SU-DHL-6 (cell line): Measurements from ENCODE around the gene STX8.
"Not testable (repeated sequence)": the region's sequence is repeated elsewhere in the genome, so short reads cannot be mapped to it uniquely, and the experiment has no call there.

Experiments
- H2AFZ ChIP-seq: fragments of 200-600 bp; sonication (generic); 2 replicates; pipeline ENCODE4 v1.6.1; 2014; ENCODE audit warnings: low read depth, mild to moderate bottlenecking, moderate library complexity, mixed read lengths, antibody characterized with exemption, low read length; ENCODE audit not compliant: severe bottlenecking
- H3F3A ChIP-seq: fragments of 200-600 bp; shearing (Covaris generic); 2 replicates; pipeline ENCODE4 v1.6.0; 2016; ENCODE audit warnings: antibody characterized with exemption, mild to moderate bottlenecking; ENCODE audit not compliant: insufficient read depth
- H3K27ac ChIP-seq: fragments of 200-600 bp; sonication (generic); 2 replicates; pipeline ENCODE4 v1.5.1; 2016; ENCODE audit warnings: low read depth, mild to moderate bottlenecking, low read length, moderate library complexity, mixed read lengths
- H3K27me3 ChIP-seq: fragments of 200-600 bp; sonication (generic), shearing (Covaris generic); 2 replicates; pipeline ENCODE4 v1.6.0; 2014; ENCODE audit warnings: mild to moderate bottlenecking, low read length
- H3K36me3 ChIP-seq: fragments of 200-600 bp; sonication (generic); 2 replicates; pipeline ENCODE4 v1.6.1; 2014; ENCODE audit warnings: mild to moderate bottlenecking, low read length, mixed read lengths
- H3K4me2 ChIP-seq: fragments of 300-600, 200-600 bp; shearing (Covaris generic), sonication (generic); 2 replicates; pipeline ENCODE4 v1.6.0; 2014; ENCODE audit warnings: low read length, low read depth, mild to moderate bottlenecking; ENCODE audit not compliant: poor library complexity, severe bottlenecking
- H3K4me3 ChIP-seq: fragments of 200-600 bp; sonication (generic); 2 replicates; pipeline ENCODE4 v1.5.1; 2014; ENCODE audit warnings: antibody characterized with exemption, low read length, mild to moderate bottlenecking, mixed read lengths; ENCODE audit not compliant: insufficient read depth, poor library complexity, severe bottlenecking
- H3K79me2 ChIP-seq: fragments of 200-600 bp; sonication (generic); 2 replicates; pipeline ENCODE4 v1.6.1; 2014; ENCODE audit warnings: mild to moderate bottlenecking, low read length, moderate library complexity; ENCODE audit not compliant: insufficient read depth
- H3K9ac ChIP-seq: fragments of 200-600 bp; sonication (generic); 2 replicates; pipeline ENCODE4 v1.7.0; 2014; ENCODE audit warnings: mild to moderate bottlenecking, low read length
- H3K9me2 ChIP-seq: fragments of 200-600 bp; sonication (generic); replicated peaks from 2 replicates; pipeline ENCODE4 v1.6.1; 2014; ENCODE audit warnings: low read length; ENCODE audit not compliant: insufficient read depth
- H3K9me3 ChIP-seq: fragments of 200-600 bp; sonication (generic); 2 replicates; pipeline ENCODE4 v1.6.1; 2014; ENCODE audit warnings: low read length, mixed read lengths; ENCODE audit not compliant: insufficient read depth
- H4K20me1 ChIP-seq: fragments of 200-600 bp; sonication (generic); 2 replicates; pipeline ENCODE4 v1.6.1; 2014; ENCODE audit warnings: low read depth, mild to moderate bottlenecking, antibody characterized with exemption, low read length, moderate library complexity, mixed read lengths
- EZH2phosphoT487 ChIP-seq: fragments of 200-600 bp; sonication (generic), shearing (Covaris generic); conservative IDR thresholded peaks from 2 replicates; pipeline ENCODE4 v1.6.1; 2018; ENCODE audit warnings: mild to moderate bottlenecking, antibody characterized with exemption, low read length, moderate library complexity, mixed read lengths
- TF ChIP-seq, protein P1 (sequence below): fragments of 200-600 bp; sonication (generic); IDR thresholded peaks from one replicate; pipeline ENCODE4 v1.5.1; 2017; ENCODE audit warnings: antibody characterized with exemption, mild to moderate bottlenecking, low read length, moderate library complexity; ENCODE audit not compliant: insufficient read depth, poor library complexity, severe bottlenecking

Gene STX8

DNA sequence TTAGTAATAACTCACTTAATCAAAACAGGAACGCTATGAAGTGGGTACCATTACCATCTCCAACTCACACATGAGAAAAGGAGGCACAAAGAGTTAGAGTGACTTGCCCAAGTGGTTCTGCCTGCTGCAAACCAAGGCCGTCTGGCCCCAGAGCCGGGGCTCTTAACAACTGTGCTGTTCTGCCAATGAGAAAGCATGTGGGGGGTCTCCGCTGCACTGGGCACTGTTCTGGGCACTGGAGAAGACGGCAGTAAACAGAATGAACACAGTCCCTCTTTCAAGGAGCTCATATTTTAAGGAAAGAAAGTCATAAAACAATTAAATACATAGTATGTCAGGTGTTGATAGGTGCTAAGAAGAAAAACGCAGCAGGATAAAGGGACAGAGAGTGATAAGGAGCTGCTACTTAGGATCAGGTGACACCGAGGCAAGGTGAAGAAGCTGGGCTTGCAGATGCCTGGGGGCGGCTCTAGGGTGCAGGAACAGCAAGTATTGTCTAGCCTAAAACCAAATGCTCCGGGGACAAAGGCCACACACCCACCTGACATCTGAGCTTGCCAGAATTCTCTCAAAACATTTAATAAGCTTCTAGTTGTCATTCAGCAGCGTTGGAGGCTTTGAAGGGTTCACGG is 6.5 kb downstream of the STX8 start:
- peaks cover 8% of the 10 kb centered on the region for H3F3A ChIP-seq
- H3K27ac ChIP-seq, result no peak overlapping the region; the same call in 1 of the 2 replicates
- peaks cover 5% of the 10 kb centered on the region for H3K36me3 ChIP-seq
- peaks cover 24% of the 10 kb centered on the region; the same call in 1 of the 2 replicates for H3K79me2 ChIP-seq
- no peaks in the 10 kb centered on the region for H3K9me2 ChIP-seq
- H3K9ac ChIP-seq, result no peak overlapping the region
- H3K27me3 ChIP-seq, result no peaks in the 10 kb centered on the region
- no peaks in the 10 kb centered on the region for H3K9me3 ChIP-seq
- no peak overlapping the region for H3K4me3 ChIP-seq
- TF ChIP-seq, protein P1, sequence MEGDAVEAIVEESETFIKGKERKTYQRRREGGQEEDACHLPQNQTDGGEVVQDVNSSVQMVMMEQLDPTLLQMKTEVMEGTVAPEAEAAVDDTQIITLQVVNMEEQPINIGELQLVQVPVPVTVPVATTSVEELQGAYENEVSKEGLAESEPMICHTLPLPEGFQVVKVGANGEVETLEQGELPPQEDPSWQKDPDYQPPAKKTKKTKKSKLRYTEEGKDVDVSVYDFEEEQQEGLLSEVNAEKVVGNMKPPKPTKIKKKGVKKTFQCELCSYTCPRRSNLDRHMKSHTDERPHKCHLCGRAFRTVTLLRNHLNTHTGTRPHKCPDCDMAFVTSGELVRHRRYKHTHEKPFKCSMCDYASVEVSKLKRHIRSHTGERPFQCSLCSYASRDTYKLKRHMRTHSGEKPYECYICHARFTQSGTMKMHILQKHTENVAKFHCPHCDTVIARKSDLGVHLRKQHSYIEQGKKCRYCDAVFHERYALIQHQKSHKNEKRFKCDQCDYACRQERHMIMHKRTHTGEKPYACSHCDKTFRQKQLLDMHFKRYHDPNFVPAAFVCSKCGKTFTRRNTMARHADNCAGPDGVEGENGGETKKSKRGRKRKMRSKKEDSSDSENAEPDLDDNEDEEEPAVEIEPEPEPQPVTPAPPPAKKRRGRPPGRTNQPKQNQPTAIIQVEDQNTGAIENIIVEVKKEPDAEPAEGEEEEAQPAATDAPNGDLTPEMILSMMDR, result no peak
- no peak for TF ChIP-seq EZH2phosphoT487
- H2AFZ ChIP-seq, result no peak overlapping the region
- H4K20me1 ChIP-seq, result no peaks in the 10 kb centered on the region
- no peak overlapping the region for H3K4me2 ChIP-seq

DNA sequence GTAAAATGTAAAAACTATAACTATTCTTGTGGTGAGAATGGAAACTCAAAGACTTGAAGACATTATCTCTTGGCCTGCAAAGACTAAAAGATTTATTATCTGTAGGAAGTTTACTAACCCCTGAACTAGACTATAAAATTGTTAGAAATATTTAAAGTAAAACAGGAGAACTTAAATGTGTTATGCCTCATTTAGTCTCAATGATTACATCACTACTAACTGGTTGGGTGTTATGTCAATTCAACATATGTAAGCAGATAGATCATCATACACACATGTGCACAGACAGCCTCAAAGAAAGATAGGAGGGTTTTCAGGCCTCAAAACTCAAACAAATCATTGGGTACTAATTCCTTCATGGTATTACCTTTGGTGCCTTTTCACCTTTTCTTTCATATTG is 7.6 kb downstream of the STX8 start:
- Histone ChIP-seq H3K79me2 (peaks cover 22% of the 10 kb centered on the region; the same call in 1 of the 2 replicates), H3K36me3 (peaks cover 5% of the 10 kb centered on the region), H3F3A (peaks cover 8% of the 10 kb centered on the region), H3K9me2 (no peaks in the 10 kb centered on the region), H3K27ac (peak overlapping the region; percentile 77), H3K9ac (no peak overlapping the region), H2AFZ (no peak overlapping the region), H3K9me3 (no peaks in the 10 kb centered on the region), H3K4me3 (peak overlapping the region; percentile 33), H3K4me2 (peak overlapping the region; percentile 42), H3K27me3 (no peaks in the 10 kb centered on the region), H4K20me1 (no peaks in the 10 kb centered on the region)
- TF ChIP-seq, protein P1, result no peak
- TF ChIP-seq EZH2phosphoT487, result no peak

DNA sequence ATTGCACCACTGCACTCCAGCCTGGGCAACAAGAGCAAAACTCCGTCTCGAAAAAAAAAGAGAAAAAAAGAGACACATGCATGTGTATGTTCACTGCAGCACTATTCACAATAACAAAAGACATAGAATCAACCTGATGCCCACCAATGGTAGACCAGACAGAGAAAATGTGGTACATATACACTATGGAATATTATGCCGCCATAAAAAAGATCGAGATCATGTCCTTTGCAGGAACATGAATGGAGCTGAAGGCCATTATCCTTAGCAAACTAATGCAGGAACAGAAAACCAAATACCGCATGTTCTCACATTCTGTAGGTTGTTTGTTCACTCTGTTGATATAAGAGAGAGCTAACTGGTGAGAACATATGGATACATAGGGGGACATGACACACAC is 8.9 kb downstream of the STX8 start:
- peaks cover 17% of the 10 kb centered on the region; the same call in 1 of the 2 replicates for H3K79me2 ChIP-seq
- H3F3A ChIP-seq, H3K9me2 ChIP-seq, H3K27ac ChIP-seq, H2AFZ ChIP-seq, H3K27me3 ChIP-seq, H3K4me2 ChIP-seq, H3K36me3 ChIP-seq, H3K4me3 ChIP-seq, H3K9ac ChIP-seq, H4K20me1 ChIP-seq, H3K9me3 ChIP-seq: not testable (repeated sequence)

DNA sequence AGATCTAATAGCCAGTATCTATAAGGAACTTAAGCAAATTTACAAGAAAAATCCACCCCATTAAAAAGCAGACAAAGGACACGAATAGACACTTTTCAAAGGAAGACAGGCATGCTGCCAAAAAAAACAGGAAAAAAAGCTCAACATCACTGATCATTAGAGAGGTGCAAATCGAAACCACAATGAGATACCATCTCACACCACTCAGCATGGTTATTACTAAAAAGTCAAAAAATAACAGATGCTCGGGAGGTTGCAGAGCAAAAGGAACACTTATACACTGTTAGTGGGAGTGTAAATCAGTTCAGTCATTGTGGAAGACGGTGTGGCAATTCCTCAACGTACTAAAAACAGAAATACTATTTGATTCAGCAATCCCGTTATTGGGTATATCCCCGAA is 9.6 kb downstream of the STX8 start:
- no peaks in the 10 kb centered on the region for H3K27me3 ChIP-seq
- H3K9me2 ChIP-seq, result no peaks in the 10 kb centered on the region
- H2AFZ ChIP-seq, result no peak overlapping the region
- H3K27ac ChIP-seq, result no peak overlapping the region
- no peak overlapping the region for H3K9ac ChIP-seq
- H3K36me3 ChIP-seq, result peaks cover 5% of the 10 kb centered on the region
- H4K20me1 ChIP-seq, result no peaks in the 10 kb centered on the region
- H3F3A ChIP-seq, result peaks cover 8% of the 10 kb centered on the region
- H3K79me2 ChIP-seq, result peaks cover 16% of the 10 kb centered on the region; the same call in 1 of the 2 replicates
- H3K9me3 ChIP-seq, result no peaks in the 10 kb centered on the region
- H3K4me3 ChIP-seq, result no peak overlapping the region
- no peak overlapping the region for H3K4me2 ChIP-seq
- TF ChIP-seq, protein P1, result no peak
- no peak for TF ChIP-seq EZH2phosphoT487
